Non-pigmented ciliary epithelial cell (primary cell): Measurements from ENCODE around the gene TRIM14.
"Not testable (repeated sequence)": the region's sequence is repeated elsewhere in the genome, so short reads cannot be mapped to it uniquely, and the experiment has no call there.

ENCODE experiments used
- DNase-seq: peaks from one replicate; pipeline ENCODE4 v3.0.0-alpha.2; 2010; ENCODE audit warnings: low read depth

The TRIM14 gene

GRCh38 chr9:98049288-98050072 lies 69.5 kb downstream of the TRIM14 start:
- no peak for DNase-seq

DNA sequence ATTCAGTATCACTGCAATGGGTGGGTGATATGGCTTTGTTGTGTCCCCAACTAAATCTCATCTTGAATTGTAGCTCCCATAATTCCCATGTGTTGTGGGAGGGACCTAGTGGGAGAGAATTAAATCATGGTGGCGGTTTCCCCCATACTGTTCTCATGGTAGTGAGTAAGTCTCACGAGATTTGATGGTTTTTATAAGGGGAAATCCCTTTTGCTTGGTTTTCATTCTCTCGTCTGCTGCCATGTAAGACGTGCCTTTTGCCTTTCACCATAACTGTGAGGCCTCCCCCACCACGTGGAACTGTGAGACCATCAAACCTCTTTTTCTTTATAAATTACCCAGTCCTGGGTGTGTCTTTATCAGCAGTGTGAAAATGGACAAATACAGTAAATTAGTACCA lies 72.0 kb downstream of the TRIM14 start:
- DNase-seq = no peak

GRCh38 chr9:98046180-98046543 lies 72.9 kb downstream of the TRIM14 start:
- DNase-seq = no peak

DNA sequence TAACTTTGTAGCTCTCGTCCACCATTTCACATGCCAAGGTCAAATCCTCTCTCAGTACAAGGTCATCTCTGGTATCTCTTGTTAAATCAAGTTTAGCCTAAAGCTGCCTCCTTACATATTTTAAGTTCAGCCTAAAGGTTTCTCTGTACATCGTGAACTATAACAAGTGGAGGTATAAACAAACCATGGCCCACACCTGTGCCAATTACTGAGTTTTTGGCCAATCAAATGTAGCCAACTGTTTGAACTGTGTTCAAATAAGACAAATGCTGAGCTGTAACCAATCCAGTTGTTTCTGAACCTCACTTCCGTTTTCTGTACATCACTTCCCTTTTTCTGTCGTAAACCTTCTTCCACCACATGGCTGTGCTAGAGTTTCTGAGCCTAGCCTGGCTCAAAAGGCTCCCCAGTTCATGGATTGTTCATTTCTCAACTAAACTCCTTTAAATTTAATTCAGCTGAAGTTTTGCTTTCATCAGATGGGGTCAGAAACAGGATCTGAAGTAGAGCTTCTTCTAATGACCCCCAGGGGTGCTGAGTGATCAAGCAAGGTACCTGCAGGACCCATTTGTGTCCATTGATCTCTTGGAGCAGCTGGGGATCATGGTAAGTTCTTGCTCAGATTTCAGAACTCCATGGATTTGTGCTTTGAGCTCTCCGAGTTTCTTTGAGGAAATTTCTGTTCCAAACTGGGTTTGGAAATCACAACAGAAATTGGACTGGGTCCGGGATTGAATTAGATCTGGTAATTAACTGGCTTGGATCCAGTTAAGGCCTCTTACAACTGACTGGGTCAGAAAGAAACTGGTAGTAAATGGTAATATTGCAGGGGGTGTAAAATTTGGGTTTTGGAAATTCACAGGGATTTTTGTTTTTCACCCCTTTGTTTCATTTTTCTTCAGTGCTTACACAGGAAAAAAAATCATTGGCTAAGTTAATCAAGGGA lies 73.5 kb downstream of the TRIM14 start:
- DNase-seq = no peak

GRCh38 chr9:98043915-98044314 lies 75.1 kb downstream of the TRIM14 start:
- no peak for DNase-seq

- no peak for DNase-seq
Observed at GRCh38 chr9:98040212-98040611, 78.8 kb downstream of the TRIM14 start.

DNA sequence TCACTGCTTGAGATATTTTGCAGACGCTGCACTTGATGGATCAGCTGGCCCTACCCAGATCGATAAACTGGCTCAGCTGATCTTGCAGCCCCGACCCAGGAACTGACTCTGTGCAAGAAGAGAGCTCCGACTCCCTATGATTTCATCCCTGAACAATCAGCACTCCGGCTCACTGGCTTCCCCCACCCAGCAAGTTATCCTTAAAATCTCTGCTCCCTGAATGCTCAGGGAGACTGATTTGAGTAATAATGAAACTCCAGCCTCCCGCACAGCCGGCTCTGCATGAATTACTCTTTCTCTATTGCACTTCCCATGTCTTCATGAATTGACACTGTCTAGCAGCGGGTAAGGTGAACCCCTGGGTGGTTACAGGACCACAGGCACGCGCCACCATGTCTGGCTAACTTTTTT lies 79.4 kb downstream of the TRIM14 start:
- no peak for DNase-seq

- DNase-seq = no peak
Observed at GRCh38 chr9:98038958-98039357, 80.1 kb downstream of the TRIM14 start.

DNA sequence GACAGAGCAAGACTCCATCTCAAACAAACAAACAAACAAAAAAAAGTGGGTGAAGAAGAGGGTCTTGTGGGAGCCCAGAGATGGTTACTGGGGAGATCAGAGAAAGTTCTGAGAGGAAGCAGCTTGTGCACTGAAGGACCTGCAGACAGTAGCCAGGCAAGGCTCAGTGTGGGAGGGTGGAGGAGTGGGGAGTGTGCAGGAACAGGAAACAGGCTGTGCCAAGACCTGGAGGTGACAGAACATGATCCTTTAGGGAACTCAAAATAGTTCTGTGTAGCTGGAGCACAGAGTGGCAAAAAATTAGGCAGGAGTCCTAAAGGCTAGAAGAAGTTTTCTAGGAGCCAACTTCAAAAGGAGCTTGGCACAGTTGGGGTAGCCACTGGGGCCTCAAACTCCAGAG lies 81.7 kb downstream of the TRIM14 start:
- DNase-seq = no peak

- no peak for DNase-seq
Observed at GRCh38 chr9:98034593-98035546, 84.2 kb downstream of the TRIM14 start.

DNA sequence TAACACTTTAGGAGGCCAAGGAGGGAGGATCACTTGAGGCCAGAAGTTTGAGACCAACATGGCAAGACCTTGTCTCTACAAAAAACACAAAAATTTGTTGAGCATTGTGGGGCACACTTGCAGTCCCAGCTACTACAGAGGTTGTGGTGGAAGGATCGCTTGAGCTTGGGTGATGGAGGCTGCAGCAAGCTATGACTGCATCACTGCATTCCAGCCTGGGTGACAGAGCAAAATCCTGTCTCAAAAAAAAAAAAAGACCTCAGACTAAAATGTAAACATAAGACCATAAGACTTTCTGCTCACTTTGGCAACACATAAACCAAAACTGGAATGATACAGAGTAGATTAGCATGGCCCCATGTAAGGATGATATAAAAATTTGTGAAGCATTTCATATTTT lies 87.1 kb downstream of the TRIM14 start:
- DNase-seq = no peak

DNA sequence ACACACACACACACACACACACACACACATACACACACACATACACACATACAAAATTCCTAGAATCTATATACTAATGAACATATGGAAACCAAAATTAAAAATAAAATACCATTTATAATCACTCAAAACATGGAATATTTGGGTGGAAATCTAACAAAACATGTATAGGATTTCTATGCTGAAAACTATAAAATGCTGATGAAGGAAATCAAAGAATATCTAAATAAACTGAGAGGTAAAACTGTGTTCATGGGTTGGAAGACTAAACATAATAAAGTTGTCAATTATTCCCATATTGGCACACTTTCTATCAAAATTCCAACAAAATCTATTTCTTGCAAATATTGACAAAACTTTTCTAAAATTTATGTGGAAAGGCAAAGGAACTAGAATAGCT lies 87.9 kb downstream of the TRIM14 start:
- no peak for DNase-seq

- DNase-seq = no peak
Observed at GRCh38 chr9:98024702-98025101, 94.3 kb downstream of the TRIM14 start.

DNA sequence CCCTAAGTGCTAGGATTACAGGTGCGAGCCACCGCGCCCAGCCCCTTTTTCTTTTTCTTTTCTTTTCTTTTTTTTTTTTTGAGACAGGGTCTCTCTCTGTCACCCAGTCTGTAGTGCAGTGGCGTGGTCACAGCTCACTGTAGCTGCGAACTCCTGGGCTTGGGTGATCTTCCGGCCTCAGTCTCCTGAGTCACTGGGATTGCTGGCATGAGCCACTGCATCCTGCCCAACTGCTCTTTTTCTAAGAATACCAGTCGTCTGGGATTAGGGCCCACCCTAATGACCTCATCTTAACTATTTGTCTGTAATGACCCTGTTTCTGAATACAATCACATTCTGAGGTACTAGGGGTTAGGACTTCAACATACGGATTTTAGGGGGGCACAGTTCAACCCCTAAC lies 96.6 kb downstream of the TRIM14 start:
- DNase-seq = no peak

GRCh38 chr9:98021306-98022040 lies 97.5 kb downstream of the TRIM14 start:
- DNase-seq = no peak

DNA sequence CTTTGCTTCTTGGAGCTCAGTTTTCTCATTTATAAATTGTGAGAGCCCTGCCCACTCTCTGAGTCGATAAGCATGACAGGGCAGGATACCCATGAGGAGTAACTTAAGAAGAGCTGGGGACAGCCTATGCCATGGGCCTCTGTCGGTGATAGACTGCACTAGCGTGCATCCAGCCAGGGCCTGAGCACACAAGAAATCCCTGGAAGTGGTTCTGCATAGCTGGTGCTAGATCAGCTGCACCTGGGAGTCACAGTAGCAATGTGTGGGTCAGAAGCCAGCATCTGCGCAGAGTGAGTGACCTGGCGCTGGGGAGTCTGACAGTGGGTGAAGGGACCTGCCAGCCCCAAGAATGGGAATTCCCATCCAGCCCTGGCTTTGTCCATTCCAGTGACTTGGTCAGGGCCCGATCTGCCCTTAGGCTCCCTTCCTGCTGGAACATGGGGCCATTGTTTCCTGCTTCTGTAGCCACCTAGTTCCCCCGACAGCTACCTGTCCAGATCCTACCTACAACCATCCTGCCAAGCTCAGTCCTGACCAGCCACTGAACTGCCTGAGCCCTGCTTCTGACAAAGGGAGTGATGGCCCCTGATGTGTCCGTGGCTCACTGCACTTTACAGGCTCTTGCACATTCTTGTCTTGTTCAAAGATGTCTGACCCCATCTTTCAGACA lies 98.4 kb downstream of the TRIM14 start:
- no peak for DNase-seq

DNA sequence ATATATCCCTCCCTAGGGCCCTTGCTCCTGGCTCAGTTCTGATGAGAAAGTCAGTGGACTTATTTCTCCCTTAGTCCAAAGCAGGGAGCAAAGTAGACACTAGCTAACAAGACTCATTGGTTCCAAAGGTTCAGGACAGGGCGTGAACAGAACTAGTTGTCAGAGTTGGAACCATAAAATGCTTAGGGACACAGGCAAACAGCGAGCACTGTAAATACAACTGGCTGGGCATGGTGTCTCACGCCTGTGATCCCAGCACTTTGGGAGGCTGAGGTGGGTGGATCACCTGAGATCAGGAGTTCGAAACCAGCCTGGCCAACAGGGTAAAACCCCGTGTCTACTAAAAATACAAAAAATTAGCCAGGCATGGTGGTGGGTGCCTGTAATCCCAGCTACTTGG lies 99.2 kb downstream of the TRIM14 start:
- DNase-seq = not testable (repeated sequence)
